ENCODE data around the gene USH1C. TPM values are rescaled to one million over a fixed set of nuclear protein-coding genes. Genes with fewer than 3 reads are reported as not detected.

USH1C gene
- total and polyA plus RNA-seq, 5 experiments from 2014 or later: not detected

DNA sequence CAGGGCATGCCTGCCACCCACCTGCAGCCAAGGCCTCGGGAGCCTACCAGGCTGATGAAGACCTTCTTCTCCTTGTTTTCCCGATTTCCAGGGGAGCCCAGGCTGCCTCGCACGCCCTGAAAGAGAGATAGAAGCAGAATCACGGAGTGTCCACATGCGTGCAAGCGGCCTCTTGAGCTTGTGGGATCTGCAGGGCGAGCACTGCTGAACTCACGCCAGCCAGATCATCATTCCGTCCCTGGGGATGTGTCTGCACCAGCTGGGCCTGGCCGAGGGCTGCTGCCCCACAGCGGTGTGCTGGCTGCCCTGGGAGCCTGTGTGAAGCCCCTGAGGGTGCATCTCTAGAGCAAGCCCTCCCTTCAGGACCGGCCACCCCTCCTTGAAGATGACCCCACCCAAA lies 17.9 kb downstream of the USH1C start:
- H3K9me3 Mint-ChIP-seq: no peaks in the 10 kb centered on the region
- ATAC-seq (no peak), DNase-seq (no peak)
- no peaks in the 10 kb centered on the region for H3K4me1 Mint-ChIP-seq
- H3K4me3 Mint-ChIP-seq: no peak overlapping the region
- peaks cover 0 to 17% (median 3%) of the 10 kb centered on the region in 5 donors for H3K27me3 Mint-ChIP-seq
- H3K27ac Mint-ChIP-seq: no peak overlapping the region
- POLR2A ChIA-PET: no interaction called here
- H3K36me3 Mint-ChIP-seq: no peaks in the 10 kb centered on the region

DNA sequence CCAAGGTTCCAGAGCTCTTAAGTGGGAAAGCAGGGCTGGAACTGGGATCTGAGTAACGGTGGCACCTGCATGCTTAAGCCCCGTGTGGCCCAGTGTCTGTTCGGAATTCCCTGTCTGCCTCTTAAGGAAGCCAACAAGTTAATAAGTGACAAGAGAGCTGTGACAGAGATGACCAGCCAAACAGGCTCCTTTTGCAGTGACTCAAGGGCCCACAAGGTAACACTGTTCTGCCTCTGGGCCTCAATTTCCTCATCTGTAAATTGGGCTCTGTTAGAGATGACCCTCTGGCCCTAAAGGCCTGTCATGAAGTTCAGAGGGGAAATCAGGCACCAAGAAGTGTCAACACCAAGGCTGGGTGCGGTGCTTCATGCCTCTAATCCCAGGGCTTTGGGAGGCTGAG lies 18.6 kb downstream of the USH1C start:
- no peaks in the 10 kb centered on the region for H3K9me3 Mint-ChIP-seq
- no peak overlapping the region for H3K4me3 Mint-ChIP-seq
- ATAC-seq: no peak
- no peaks in the 10 kb centered on the region for H3K4me1 Mint-ChIP-seq
- H3K27ac Mint-ChIP-seq: no peak overlapping the region
- no peak for DNase-seq
- H3K36me3 Mint-ChIP-seq: no peaks in the 10 kb centered on the region
- POLR2A ChIA-PET: no interaction called here
- H3K27me3 Mint-ChIP-seq: peaks cover 0 to 17% (median 3%) of the 10 kb centered on the region in 5 donors

DNA sequence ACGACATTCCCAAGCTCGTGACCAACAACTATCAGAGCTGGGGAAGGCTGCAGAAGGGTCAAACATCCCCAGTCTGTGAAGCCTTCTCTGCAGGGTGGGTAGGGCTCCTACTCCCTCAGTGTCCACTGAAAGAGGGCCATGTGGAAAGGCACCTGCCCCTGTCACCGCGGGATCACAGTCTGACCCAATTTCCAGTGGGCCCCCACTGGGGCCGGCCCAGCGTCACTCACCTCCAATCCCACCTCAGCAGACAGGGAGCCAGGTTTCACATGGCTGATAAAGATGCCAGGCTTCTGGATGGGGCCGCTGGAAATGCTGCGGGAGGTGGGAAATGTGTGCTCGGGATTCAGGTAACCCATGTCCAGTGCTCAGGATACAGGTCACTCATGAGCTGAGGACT lies 20.0 kb downstream of the USH1C start:
- no peaks in the 10 kb centered on the region for H3K9me3 Mint-ChIP-seq
- no peak overlapping the region for H3K4me3 Mint-ChIP-seq
- H3K27me3 Mint-ChIP-seq: peaks cover 0 to 17% (median 3%) of the 10 kb centered on the region in 5 donors
- no peaks in the 10 kb centered on the region for H3K36me3 Mint-ChIP-seq
- peak overlapping the region in 1 of 10 donors; percentile 34 for H3K27ac Mint-ChIP-seq
- POLR2A ChIA-PET: no interaction called here
- peaks cover 0 to 1% (median 0%) of the 10 kb centered on the region in 4 donors for H3K4me1 Mint-ChIP-seq
- no peak for DNase-seq
- no peak for ATAC-seq

DNA sequence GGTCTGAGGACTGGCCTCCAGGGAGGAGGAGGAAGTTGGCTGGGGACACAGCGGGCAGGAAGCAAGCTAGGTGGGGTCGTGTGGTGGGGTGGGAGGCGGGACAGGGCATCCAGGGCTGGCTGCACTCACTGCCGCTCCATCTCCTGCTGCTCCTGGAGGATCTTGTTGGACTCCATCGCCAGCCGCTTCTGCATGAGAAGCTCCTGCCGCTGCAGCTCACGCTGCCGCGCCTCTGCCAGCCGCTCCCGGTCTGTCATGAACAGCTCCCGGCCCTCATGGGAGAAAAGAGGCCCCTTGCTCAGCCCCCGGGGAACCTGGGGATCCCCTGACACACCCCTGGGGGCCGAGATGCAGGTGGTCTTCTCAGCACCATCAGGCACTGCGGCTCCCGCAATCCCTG lies 21.6 kb downstream of the USH1C start:
- H3K9me3 Mint-ChIP-seq: no peaks in the 10 kb centered on the region
- DNase-seq (no peak), ATAC-seq (no peak)
- H3K27me3 Mint-ChIP-seq: peaks cover 0 to 12% (median 3%) of the 10 kb centered on the region in 5 donors
- H3K4me3 Mint-ChIP-seq: no peak overlapping the region
- no peaks in the 10 kb centered on the region for H3K36me3 Mint-ChIP-seq
- POLR2A ChIA-PET: no interaction called here
- peaks cover 0 to 1% (median 0%) of the 10 kb centered on the region in 4 donors for H3K4me1 Mint-ChIP-seq
- no peak overlapping the region for H3K27ac Mint-ChIP-seq

DNA sequence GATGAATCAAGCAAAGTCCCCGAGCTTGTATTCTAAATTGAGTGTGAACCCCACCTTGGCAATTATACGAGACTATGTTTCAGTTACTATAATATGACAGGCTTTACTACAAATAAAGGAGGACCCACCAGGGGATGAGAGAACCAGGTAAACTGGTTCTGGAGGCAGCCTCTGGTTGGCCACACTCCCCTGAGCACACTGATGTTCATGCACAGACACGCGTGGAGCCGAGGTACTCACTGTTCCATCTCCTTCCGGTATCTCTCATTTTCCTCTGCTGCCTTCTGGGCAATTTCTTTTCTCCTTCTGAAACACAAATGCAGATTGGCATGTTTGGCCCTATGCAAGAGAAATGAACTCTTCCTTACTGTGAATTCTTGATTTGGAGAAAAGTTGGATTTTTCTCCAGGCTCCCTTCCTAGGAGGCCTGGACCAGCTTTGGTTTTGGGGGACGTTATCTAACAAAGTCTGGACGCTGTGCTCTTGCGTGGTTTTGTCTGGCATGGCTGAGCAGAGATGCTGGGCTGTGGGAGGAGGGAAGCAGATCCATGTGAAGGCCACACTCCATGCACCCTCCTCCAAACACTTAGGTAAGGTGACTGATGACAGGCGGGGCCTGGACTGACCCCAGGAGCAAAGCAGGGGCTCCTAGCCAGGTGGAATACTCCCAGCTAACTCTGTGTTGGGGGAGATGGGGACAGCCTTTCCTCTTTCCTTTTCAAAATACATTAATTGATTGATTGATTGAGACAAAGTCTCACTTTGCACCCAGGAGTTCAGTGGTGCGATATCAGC lies 22.9 kb downstream of the USH1C start:
- no peaks in the 10 kb centered on the region for H3K36me3 Mint-ChIP-seq
- H3K27ac Mint-ChIP-seq: peak overlapping the region in 1 of 10 donors; percentile 43
- H3K9me3 Mint-ChIP-seq: no peaks in the 10 kb centered on the region
- H3K4me3 Mint-ChIP-seq: no peak overlapping the region
- peaks cover 0 to 1% (median 0%) of the 10 kb centered on the region in 4 donors for H3K4me1 Mint-ChIP-seq
- DNase-seq: no peak
- ATAC-seq: no peak
- H3K27me3 Mint-ChIP-seq: peaks cover 0 to 21% (median 3%) of the 10 kb centered on the region in 5 donors
- POLR2A ChIA-PET: no interaction called here

DNA sequence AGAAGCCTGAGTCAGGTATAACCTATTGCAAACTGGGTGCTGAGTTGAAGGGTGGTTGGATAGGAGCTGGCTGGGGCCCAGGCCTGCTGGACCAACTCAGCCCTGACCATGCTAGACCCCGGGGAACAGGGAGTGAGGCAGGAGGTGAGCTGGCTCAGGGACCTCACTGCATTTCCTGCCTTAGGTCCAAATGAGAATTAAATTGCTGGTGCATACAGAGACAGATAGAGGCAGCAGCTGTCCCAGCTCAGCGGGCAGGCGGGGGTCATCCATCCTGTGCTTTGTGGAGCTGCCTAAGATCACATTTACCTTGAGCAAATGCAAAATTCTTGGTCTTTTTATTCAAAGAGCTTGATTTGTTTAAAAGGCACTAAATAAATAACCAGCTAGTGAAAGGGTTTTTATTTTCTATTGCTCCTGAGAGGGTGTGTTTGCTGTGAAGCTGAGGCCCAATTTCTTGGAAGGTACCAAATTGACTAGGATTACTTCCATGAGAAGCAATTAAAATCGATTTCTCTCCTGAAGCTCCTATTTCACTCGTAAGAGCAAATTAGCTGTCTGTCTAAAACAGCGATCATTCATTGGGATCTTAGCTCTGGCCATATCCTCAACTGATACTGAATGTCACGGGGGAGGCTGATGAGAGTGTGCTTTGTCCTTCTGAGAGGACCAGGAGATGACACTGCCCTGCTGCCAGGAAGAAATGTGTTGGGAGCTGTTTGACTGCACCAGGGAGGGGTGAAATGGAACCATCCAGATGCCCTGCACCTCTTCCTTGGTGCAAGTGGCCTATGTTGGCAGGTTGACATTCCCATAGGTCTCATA lies 24.9 kb downstream of the USH1C start:
- no peaks in the 10 kb centered on the region for H3K9me3 Mint-ChIP-seq
- ATAC-seq: no peak
- POLR2A ChIA-PET: interaction anchor here (0.6 kb wide), 1 partner anchor 29 kb away, joined by 5 read pairs; no protein-coding TSS in a partner anchor
- H3K36me3 Mint-ChIP-seq: no peaks in the 10 kb centered on the region
- H3K27ac Mint-ChIP-seq: no peak overlapping the region
- H3K4me3 Mint-ChIP-seq: no peak overlapping the region
- peaks cover 0 to 1% (median 0%) of the 10 kb centered on the region in 4 donors for H3K4me1 Mint-ChIP-seq
- DNase-seq: no peak
- H3K27me3 Mint-ChIP-seq: peaks cover 0 to 20% (median 3%) of the 10 kb centered on the region in 5 donors

DNA sequence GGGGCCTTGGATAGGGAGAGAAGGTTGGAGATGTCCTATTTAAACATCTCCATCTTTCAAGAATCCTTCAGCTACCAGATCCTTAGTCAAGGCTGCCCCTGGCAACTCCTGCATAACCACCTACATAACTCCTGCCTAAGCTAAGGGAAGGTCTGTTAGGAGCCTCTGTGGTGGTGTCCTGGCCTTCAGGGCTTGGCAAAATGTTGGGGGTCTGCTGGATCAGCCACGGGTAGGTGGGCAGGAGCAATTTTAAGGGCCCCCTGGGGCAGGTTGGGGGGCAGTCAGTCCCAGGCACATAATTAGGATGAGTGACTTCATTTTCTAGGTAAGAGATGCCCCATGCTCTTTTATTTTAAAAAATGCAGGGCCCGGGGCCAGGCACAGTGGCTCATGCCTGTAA lies 25.9 kb downstream of the USH1C start:
- POLR2A ChIA-PET: no interaction called here
- Mint-ChIP-seq H3K4me3 (no peak overlapping the region), H3K27ac (no peak overlapping the region), H3K4me1 (peaks cover 0 to 1% (median 0%) of the 10 kb centered on the region in 4 donors), H3K36me3 (no peaks in the 10 kb centered on the region), H3K27me3 (peaks cover 0 to 20% (median 6%) of the 10 kb centered on the region in 5 donors), H3K9me3 (no peaks in the 10 kb centered on the region)
- no peak for ATAC-seq
- DNase-seq: no peak

DNA sequence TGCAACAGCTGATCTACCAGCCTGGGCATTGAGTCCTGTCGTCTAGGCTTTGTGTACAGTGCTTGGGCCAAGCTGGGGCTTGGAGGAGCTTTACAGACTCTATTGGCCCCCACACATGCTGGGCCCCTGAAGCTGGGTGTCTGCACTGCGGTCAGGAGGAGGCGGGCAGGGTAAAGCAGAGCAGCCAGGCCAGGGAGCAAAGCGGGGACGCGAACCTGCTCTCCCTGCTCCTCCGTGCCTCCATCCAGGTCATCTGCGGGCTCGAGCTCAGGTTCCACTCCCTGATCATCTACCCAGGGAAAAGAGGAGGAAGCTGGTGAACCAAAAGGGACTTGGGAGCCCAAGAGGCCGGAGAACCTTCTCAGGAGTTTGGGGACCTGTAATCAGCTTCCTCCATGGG lies 27.0 kb downstream of the USH1C start:
- H3K9me3 Mint-ChIP-seq: no peaks in the 10 kb centered on the region
- H3K36me3 Mint-ChIP-seq: no peaks in the 10 kb centered on the region
- no peak for DNase-seq
- peaks cover 3 to 20% (median 6%) of the 10 kb centered on the region in 5 donors for H3K27me3 Mint-ChIP-seq
- peaks cover 0 to 3% (median 0%) of the 10 kb centered on the region in 4 donors for H3K4me1 Mint-ChIP-seq
- no peak overlapping the region for H3K27ac Mint-ChIP-seq
- no peak for ATAC-seq
- no peak overlapping the region for H3K4me3 Mint-ChIP-seq
- POLR2A ChIA-PET: no interaction called here

DNA sequence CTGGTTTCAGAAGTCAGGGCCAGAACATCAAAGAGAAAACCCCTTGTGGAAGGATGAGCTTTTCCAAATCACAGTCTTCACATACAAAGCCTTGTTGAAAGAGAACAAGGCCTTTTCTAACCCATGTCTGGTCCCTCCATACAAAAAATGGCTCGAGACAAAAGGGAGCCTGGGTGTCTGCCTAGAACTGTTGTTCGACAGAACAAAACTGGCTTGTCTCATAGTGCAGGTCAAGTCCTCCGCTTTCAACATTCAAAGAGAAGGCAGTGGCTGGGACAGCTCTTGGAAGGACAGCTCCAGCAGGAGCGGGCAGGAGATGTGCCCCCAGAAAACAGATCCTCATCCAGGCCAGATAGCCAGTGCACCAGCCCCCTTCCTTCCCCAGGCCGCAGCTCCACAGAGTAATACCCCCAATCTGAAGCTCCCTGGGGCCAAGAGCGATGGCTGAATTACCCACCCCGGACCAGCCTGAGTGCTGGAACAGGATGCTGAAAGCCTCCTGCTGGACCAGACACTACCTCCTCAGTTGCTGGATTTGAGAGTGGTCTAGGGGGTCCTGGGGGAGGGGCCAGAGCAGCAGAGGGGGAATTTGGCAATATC lies 27.6 kb downstream of the USH1C start:
- Mint-ChIP-seq H3K36me3 (no peaks in the 10 kb centered on the region), H3K4me3 (no peak overlapping the region), H3K9me3 (no peaks in the 10 kb centered on the region), H3K4me1 (peaks cover 0 to 3% (median 0%) of the 10 kb centered on the region in 4 donors), H3K27me3 (peaks cover 3 to 20% (median 6%) of the 10 kb centered on the region in 5 donors), H3K27ac (no peak overlapping the region)
- POLR2A ChIA-PET: no interaction called here
- no peak for ATAC-seq
- no peak for DNase-seq

DNA sequence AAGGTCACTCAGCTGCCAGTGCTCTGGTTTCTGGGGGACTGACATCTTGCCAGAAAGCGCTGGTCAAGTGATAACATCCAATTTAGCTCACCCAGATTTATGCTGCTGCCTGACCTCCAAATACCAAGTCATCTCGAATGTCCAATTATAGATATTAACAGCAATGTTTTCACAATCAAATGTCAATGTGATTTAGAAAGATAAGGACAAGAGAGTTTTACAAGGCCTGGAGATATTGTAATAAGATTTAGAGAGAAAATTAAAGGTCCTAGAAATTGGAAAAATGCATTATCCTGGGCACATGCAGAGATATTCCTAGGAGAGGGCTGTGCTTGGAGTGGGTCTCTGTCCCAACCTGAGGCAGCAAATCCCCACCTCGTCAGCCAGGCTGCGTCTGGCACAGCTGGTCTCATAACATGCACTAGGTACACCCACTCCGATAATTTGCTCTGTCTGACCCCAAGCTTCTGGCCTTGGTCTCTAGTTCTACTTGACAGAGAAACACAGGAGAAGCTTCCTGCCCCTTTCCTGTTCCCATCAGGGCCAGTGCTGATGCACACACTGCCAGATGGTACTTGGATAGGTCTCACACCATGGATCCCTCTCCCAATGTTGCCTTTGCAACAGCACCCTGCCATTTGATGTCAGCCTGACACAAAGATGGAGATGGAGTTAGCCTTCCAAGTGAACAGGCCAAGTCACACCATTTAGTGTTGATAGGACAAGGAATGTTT lies 28.6 kb downstream of the USH1C start:
- ATAC-seq (no peak), DNase-seq (no peak)
- H3K9me3 Mint-ChIP-seq: no peaks in the 10 kb centered on the region
- peaks cover 3 to 20% (median 8%) of the 10 kb centered on the region in 5 donors for H3K27me3 Mint-ChIP-seq
- H3K4me1 Mint-ChIP-seq: peaks cover 0 to 3% (median 0%) of the 10 kb centered on the region in 4 donors
- POLR2A ChIA-PET: no interaction called here
- H3K4me3 Mint-ChIP-seq: no peak overlapping the region
- no peaks in the 10 kb centered on the region for H3K36me3 Mint-ChIP-seq
- no peak overlapping the region for H3K27ac Mint-ChIP-seq

DNA sequence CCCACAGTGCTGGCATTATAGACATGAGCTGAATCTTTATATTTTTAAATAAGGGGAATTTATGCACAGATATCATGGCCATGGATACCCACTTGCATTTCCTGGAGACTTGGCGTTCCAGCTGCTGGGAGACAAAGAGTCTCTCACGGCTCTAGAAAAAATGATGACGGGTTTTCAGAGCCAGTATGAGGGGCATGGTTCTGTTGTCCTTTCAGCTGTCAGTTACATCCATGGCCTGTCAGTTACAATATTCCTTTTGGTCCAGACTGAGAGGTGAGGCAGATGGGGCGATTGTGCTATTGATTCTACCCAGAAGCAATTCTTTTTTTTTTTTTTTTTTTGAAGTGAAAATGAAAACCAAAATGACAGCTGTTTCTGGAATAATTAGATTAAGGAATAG lies 29.7 kb downstream of the USH1C start:
- POLR2A ChIA-PET: no interaction called here
- Mint-ChIP-seq H3K4me3 (no peak overlapping the region), H3K9me3 (no peaks in the 10 kb centered on the region), H3K4me1 (peaks cover 0 to 2% (median 0%) of the 10 kb centered on the region in 4 donors), H3K27ac (no peak overlapping the region), H3K36me3 (no peaks in the 10 kb centered on the region), H3K27me3 (peaks cover 3 to 20% (median 8%) of the 10 kb centered on the region in 5 donors)
- no peak for DNase-seq
- no peak for ATAC-seq

DNA sequence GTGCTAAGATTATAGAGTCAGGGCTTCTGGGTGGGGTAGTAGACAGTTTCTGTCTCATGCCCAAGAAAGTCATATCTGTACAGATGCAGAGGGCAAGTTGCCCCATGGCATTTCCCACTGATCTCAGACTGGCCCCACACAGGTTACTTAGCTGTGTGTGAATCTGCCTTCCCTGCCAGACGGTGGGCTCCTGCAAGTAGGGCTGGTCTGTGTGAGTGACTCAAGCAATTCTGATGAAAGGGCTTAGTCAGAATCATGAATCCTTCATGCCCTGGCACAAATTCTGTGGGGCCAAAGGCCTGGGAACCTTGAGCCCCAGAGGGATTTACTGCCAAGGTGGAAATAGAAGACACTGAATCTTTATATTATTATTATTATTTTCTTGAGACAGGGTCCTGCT lies 30.4 kb downstream of the USH1C start:
- Mint-ChIP-seq H3K4me1 (peaks cover 0 to 2% (median 0%) of the 10 kb centered on the region in 4 donors), H3K9me3 (no peaks in the 10 kb centered on the region), H3K4me3 (no peak overlapping the region), H3K27ac (no peak overlapping the region), H3K27me3 (peaks cover 3 to 26% (median 8%) of the 10 kb centered on the region in 5 donors), H3K36me3 (no peaks in the 10 kb centered on the region)
- no peak for ATAC-seq
- POLR2A ChIA-PET: no interaction called here
- no peak for DNase-seq

All from naive thymus-derived CD8-positive, alpha-beta T cell (primary cell).